LNCAP (cell line): ENCODE results near the gene SLC8A2.

Experiments used
- CTCF ChIP-seq: fragments of 450-650 bp; IDR thresholded peaks from 2 replicates; pipeline ENCODE4 v1.5.1; 2017; ENCODE audit warnings: mild to moderate bottlenecking

Gene SLC8A2

GRCh38 chr19:47415953-47416642, 55.6 kb downstream of the SLC8A2 start:
- TF ChIP-seq CTCF, result no peak

GRCh38 chr19:47414469-47414868, 57.2 kb downstream of the SLC8A2 start:
- peak; percentile 40 for TF ChIP-seq CTCF

GRCh38 chr19:47413941-47414340, 57.8 kb downstream of the SLC8A2 start:
- TF ChIP-seq CTCF, result no peak

- no peak for TF ChIP-seq CTCF
These were observed 60.6 kb downstream of the SLC8A2 start for GRCh38 chr19:47411101-47411500.

- TF ChIP-seq CTCF, result no peak
These were observed 63.3 kb downstream of the SLC8A2 start for GRCh38 chr19:47408156-47408938.

- TF ChIP-seq CTCF, result no peak
These were observed 64.3 kb downstream of the SLC8A2 start for GRCh38 chr19:47407417-47407774.

GRCh38 chr19:47406711-47407416, 64.8 kb downstream of the SLC8A2 start:
- no peak for TF ChIP-seq CTCF
